Uterus (tissue), 2 donors: ENCODE data around the gene IRF2BPL.

ENCODE experiments used
- CTCF ChIP-seq, 4 experiments: fragments of 200-600 bp in 2 of 4; fragments of 450-650 bp in 2 of 4; sonication (generic) in 2 of 4; IDR thresholded peaks; one replicate each; pipeline ENCODE4 v1.5.1; 2016 to 2019; ENCODE audit warnings: antibody characterized with exemption in 4 of 4, mild to moderate bottlenecking in 2 of 4, moderate library complexity in 1 of 4
- POLR2A ChIP-seq, 2 donors: fragments of 450-650 bp; IDR thresholded peaks; one replicate each; pipeline ENCODE4 v1.6.1; 2016; ENCODE audit warnings: antibody characterized with exemption in 2 of 2, mild to moderate bottlenecking in 1 of 2, moderate library complexity in 1 of 2

GRCh38 chr14:77000340-77001270 is 27.9 kb downstream of the IRF2BPL start:
- TF ChIP-seq CTCF (IDR thresholded peaks at IDR 0.05) = no peak
- TF ChIP-seq POLR2A (IDR thresholded peaks at IDR 0.05) = no peak
